HG03108 (cell line): Measurements from ENCODE around the gene ABHD4.
"Not testable (repeated sequence)": the region's sequence is repeated elsewhere in the genome, so short reads cannot be mapped to it uniquely, and the experiment has no call there.

Experiments used
- ATAC-seq: cut with Tn5 transposase; IDR thresholded peaks from one replicate; pipeline ENCODE4 v1.9.1; 2021; ENCODE audit warnings: moderate library complexity; ENCODE audit not compliant: unreplicated experiment

ABHD4 gene

DNA sequence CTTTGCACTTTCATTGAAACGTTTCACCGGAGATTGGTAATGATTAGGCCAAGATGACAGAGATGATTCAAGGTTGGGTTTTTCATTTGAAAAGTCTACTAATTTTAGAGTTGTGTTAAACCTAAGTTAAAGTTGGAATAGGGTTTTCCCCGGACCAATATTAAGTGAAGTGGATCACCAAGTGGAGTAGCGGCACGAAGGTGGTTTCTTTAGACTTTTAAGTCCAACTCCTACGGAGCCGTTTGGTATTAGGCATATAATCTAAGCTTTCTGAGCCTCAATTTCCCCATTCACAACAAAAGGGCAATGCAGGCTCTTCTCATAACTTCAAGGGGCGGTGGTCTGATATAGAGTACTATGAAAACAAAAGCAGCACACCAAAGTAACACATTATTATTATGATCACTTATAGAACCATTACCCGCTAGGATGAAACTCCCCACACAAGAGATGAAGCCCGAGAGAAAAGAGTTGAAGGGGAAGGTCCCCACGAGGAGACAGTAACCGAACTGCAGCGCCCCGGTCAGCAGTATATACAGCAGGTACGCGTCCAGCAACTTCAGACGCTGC is 9.5 kb upstream of the ABHD4 start:
- ATAC-seq: no peak

DNA sequence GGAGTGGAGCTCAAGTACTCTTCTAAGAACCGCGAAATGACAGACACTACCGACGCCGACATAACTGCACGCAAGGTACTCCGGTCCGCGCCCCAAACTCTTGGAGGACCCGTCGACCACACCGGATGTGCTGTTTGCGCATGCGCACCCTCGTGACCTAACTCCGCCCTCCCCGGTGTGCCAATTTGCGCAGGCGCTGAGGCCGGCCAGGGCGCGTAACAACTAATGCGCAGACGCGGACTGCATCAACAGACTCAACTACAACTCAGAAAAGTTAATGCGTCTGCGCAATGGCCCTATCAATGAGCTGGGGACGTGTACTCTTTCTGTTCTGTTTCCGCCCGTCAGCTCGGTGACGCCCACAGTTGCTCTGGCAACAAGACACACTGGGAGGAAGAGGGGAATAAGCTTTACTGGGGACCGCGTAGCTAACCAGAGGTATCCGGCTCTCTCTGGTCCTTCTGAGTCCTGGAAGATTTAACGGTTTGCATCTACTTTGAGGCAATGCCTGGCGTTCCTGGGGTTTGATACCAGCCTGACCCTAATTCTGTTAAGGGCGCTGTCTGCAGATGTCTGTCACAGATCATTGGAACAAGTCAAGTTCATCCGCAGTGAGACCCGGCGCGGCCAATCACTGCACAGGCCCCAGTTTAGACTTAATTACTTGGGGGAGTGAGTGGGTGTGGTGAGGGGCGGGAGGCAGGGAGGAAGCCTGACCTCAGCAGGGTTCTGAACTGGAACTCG is 8.8 kb upstream of the ABHD4 start, which contains the start of gene DAD1:
Gene DAD1, minus strand, starts transcription at position 129 of the 744 bp plus-strand sequence. Its CDS starts 67 bp downstream, at position 62.
- peak; percentile 94 for ATAC-seq

GRCh38 chr14:22593189-22593588 is 4.9 kb upstream of the ABHD4 start:
- no peak for ATAC-seq

GRCh38 chr14:22593601-22594000 is 4.5 kb upstream of the ABHD4 start:
- no peak for ATAC-seq

- no peak for ATAC-seq
Observed at GRCh38 chr14:22594156-22594716, 3.9 kb upstream of the ABHD4 start.

GRCh38 chr14:22596354-22596879 is 1.7 kb upstream of the ABHD4 start:
- no peak for ATAC-seq

GRCh38 chr14:22597265-22597664 is 835 bp upstream of the ABHD4 start:
- ATAC-seq: no peak

GRCh38 chr14:22597771-22598098 is 365 bp upstream of the ABHD4 start:
- ATAC-seq: peak; percentile 24

GRCh38 chr14:22598896-22599244 is 770 bp downstream of the ABHD4 start:
- ATAC-seq: no peak

- ATAC-seq: no peak
Observed at GRCh38 chr14:22599349-22599748, 1.2 kb downstream of the ABHD4 start.

DNA sequence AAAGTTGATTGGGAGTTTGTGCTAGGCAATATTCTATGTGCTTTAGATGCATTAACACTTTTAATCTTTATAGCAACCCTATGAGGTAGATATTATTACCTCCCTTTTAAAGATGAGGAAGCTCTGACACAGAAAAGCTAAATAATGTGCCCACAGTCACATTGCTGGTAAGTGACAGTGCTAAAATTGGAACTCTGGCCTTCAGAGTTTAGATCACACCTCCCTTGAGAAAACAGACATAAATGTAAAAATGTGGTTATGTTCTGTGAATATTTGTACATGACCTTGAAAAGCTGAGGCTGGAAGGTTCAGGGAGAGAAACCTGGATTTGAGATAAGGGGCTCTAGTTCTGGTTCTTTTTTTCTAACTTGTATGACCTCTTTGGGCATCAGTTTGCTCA is 1.9 kb downstream of the ABHD4 start:
- no peak for ATAC-seq

DNA sequence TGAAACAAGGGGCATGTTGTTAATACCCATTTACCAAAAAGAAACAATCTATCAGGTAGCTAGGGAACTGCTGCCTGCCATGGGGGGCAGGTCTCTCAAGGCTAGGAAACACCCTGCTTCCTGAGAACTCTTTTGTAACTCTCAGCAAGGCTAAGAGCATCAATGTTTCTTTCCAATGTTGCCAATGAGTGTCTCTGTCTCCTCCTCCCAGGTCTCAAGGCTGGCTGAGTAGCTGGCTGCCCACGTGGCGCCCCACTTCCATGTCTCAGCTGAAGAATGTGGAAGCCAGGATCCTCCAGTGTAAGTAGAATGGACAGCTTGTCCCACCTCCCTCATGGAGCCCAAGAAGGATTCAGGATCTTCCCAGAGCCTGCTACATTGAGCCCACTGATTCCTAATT is 3.4 kb downstream of the ABHD4 start:
- no peak for ATAC-seq

- ATAC-seq: no peak
Observed at GRCh38 chr14:22601996-22602395, 3.9 kb downstream of the ABHD4 start.

- no peak for ATAC-seq
Observed at GRCh38 chr14:22602862-22603261, 4.8 kb downstream of the ABHD4 start.

- no peak for ATAC-seq
Observed at GRCh38 chr14:22606380-22606779, 8.3 kb downstream of the ABHD4 start.

- ATAC-seq: no peak
Observed at GRCh38 chr14:22607291-22607690, 9.2 kb downstream of the ABHD4 start.

- no peak for ATAC-seq
Observed at GRCh38 chr14:22610931-22611330, 12.8 kb downstream of the ABHD4 start.

DNA sequence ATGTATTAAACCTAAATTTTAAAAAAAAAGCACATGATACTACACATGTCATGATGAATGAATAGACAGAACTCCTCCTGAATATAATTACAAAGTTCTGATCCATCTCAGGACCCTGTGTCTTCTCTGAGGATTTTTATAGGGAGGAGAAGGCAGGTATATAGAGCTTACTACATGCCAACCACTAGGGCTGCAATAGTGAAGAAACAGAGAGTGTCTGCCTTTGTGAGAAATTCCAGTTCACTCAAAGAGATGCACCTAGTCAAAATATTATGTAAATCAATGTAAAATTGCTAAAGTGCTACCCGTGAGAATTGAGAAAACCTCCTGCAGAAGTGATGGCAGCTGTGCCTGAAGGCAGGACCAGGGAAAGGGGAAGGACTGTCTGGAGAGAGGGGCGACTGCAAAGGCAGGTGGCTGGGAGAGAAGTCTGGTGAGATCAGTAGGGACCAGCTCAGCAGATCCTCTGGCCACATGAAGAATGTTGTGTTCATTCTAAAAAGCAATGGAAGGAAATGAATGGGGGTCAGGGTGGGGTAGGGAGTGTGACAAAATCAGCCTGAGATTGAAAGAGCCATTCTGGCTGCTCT is 15.1 kb downstream of the ABHD4 start:
- ATAC-seq: no peak

DNA sequence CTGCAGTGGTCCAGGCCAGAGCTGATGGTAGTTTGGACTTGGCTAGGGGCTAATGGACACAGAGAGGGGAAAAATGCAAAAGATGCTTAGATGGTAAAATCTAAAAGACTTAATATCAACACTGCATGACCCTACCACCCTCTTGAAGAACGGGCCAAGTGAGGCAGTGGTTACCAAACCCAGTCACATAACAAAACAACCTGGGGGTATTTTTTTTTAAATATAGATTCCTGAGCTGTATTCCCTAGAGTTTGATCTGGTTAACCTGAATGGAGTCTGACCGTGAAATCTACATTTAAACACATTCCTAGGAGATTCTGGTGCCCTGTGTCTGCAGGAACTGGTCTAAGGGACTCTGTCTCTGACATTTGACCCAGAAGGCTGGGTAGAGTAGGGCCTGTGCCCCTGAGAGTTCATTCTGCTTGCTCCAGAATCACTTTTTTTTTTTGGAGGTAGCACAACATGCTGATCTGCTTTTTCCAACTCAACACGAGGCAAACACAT is 15.7 kb downstream of the ABHD4 start:
- ATAC-seq: no peak

DNA sequence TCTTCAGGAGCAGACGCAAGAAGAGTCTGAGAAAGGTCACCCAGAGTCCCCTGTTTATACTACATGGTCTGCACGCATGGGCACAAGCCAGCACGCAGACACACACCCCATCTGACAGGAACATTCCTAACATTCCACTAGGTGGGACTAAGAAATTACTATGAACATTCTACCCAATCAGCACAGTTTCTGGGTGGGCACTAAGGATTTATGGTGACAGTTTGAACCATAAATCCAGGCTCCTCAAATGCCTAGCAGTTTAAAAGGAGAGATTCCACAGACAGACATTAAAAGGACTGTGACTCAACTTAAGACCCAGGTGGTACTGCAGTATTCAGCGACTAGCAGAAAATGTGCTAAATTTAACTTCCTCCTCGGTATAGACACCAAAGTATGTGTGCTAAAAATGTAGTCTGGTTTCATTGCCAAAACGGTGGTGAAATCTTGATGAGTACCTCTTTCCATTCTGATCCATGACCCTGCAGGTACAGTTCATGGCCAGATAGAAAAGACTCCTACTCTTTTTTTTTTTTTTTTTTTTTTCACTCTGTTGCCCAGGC is 16.2 kb downstream of the ABHD4 start:
- no peak for ATAC-seq

DNA sequence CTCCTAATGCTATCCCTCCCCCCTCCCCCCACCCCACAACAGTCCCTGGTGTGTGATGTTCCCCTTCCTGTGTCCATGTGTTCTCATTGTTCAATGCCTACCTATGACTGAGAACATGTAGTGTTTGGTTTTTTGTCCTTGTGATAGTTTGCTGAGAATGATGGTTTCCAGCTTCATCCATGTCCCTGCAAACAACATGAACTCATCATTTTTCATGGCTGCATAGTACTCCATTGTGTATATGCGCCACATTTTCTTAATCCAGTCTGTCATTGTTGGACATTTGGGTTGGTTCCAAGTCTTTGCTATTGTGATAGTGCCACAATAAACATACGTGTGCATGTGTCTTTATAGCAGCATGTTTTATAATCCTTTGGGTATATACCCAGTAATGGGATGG is 17.7 kb downstream of the ABHD4 start:
- not testable (repeated sequence) for ATAC-seq
